ENCODE data around the gene FAM184A.
A peak's percentile ranks its signal among the peaks of the same experiment; 100 is the strongest.

FAM184A gene

GRCh38 chr6:118993358-118993757 is 85.1 kb downstream of the FAM184A start:
- FAIRE-seq (peak; percentile 75), DNase-seq (ENCODE audit: insufficient read length, low spot score) (no peak)
- no peak for TF ChIP-seq CTCF (IDR thresholded peaks at IDR 0.05; ENCODE audit: insufficient read depth, missing control alignments)

GRCh38 chr6:118992186-118992795 is 86.2 kb downstream of the FAM184A start:
- no peak for TF ChIP-seq CTCF (IDR thresholded peaks at IDR 0.05; ENCODE audit: insufficient read depth, missing control alignments)
- FAIRE-seq (peak; percentile 98), DNase-seq (ENCODE audit: insufficient read length, low spot score) (peak; percentile 38)

GRCh38 chr6:118986312-118986711 is 92.2 kb downstream of the FAM184A start:
- no peak for DNase-seq (ENCODE audit: insufficient read length, low spot score)
- no peak for FAIRE-seq
- TF ChIP-seq CTCF (IDR thresholded peaks at IDR 0.05; ENCODE audit: insufficient read depth, missing control alignments) = no peak

GRCh38 chr6:118985123-118985830 is 93.2 kb downstream of the FAM184A start:
- no peak for TF ChIP-seq CTCF (IDR thresholded peaks at IDR 0.05; ENCODE audit: insufficient read depth, missing control alignments)
- FAIRE-seq (peak; percentile 84), DNase-seq (ENCODE audit: insufficient read length, low spot score) (no peak)

GRCh38 chr6:118984342-118984741 is 94.1 kb downstream of the FAM184A start:
- DNase-seq (ENCODE audit: insufficient read length, low spot score) (no peak), FAIRE-seq (no peak)
- no peak for TF ChIP-seq CTCF (IDR thresholded peaks at IDR 0.05; ENCODE audit: insufficient read depth, missing control alignments)

- peak; percentile 77 for FAIRE-seq
Measured at GRCh38 chr6:118982575-118982911, 95.9 kb downstream of the FAM184A start.

More at GRCh38 chr6:118982575-118982911, 95.9 kb downstream of the FAM184A start:
- DNase-seq (ENCODE audit: insufficient read length, low spot score) = no peak
- no peak for TF ChIP-seq CTCF (IDR thresholded peaks at IDR 0.05; ENCODE audit: insufficient read depth, missing control alignments)
